OCI-M2 (cell line): Measurements from ENCODE around the gene ASB18.

Source experiments
- DNase-seq: peaks from one replicate; lab custom pipeline; 2025; ENCODE audit not compliant: unreplicated experiment; lab: John Stamatoyannopoulos, UW

The ASB18 gene

GRCh38 chr2:236242057-236242495 lies 22.1 kb downstream of the ASB18 start:
- DNase-seq, result no peak

DNA sequence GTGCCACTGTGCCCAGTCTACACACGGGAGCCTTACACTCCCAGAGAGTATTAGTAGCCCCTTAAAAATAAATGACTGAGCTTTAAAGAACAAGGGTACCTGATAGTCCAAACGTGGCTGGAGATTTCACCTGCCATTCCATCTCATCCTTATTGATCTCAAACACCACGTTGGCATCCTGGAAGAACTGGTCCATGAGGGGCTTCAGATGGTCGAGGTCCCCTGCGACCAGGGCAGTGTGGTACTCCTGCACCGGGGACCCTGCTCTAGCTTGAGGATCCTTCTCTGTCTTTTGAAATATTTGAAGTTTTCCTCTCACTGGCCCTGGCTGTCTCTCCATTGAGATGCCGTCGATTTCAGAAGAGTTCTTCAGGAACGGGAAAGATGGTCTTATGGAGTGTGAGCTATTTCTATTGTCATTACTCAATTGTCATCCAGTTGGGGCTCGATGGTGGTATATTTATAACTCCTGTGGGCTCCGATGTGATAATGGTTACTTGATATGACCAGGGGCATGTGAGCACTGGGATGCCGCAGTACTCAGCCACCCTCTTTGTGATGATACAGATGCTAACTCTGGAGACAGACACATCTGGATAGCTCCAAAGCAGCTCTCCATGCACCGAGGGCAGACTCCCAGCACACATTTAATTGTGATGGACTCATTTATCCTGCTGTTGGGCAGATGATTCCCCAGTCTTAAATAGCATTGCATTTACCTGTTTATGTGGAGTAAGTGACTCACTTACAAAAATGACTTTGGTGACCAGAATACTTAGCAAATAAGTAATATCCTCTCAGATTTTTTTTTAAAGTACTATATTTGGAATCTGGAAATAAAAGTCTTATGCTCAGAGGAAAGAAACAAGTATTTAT lies 22.8 kb downstream of the ASB18 start:
- no peak for DNase-seq

- DNase-seq, result no peak
These were observed 23.8 kb downstream of the ASB18 start for GRCh38 chr2:236240228-236240990.

DNA sequence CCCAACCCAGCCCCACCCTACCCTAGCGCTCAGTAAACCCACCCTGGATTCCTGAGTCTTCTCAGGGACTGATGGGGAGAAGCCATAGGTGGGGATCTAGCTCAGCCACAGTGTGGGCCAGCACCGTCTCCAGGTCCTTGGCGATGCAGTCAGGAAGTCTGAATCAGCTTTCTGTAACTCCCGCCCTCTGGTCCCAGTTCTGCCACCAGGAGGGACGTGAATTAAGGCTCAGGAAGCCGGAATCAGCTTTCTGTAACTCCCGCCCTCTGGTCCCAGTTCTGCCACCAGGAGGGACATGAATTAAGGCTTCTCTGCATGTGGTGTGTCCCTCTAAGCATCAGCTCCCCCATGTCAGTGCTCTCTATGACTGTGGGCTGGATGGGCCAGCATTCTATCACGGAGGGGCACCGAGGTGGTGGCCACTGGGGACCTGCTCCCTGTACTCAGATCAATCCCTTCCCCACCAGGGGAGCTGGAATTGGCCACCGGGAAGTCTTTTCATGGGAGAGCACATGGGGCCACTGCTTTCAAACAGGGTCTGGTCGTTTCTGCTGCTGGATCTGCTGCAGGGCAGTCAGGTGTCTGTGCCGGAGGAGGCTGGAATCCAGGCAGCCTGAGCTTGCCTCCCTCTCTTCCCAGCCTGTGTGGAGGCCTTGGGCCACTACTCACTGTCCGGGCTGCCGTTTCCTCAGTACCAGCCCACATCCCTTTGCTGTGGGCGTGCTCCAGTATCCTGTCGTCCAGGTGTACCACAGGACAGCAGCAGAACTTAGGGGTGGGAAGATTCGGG lies 24.7 kb downstream of the ASB18 start:
- DNase-seq, result no peak

DNA sequence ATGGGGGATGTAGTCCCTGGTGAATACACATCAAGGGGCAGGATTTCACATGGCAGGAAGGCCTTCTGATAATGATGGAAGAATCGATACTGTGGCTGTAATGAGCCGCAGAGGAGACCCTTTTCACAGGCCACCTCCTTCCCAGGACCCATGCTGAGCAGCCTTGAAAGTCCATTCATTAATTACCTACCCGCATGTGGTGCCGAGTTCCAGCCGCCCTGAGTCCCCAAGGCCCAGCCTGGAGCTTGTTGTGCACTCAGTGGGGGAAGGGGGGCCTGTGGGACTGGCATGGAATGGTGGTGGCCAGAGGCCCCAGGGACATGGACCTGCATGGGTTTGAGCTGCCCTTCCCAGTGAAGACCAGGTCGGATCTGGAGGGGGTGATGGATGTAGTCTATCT lies 25.5 kb downstream of the ASB18 start:
- DNase-seq, result no peak

DNA sequence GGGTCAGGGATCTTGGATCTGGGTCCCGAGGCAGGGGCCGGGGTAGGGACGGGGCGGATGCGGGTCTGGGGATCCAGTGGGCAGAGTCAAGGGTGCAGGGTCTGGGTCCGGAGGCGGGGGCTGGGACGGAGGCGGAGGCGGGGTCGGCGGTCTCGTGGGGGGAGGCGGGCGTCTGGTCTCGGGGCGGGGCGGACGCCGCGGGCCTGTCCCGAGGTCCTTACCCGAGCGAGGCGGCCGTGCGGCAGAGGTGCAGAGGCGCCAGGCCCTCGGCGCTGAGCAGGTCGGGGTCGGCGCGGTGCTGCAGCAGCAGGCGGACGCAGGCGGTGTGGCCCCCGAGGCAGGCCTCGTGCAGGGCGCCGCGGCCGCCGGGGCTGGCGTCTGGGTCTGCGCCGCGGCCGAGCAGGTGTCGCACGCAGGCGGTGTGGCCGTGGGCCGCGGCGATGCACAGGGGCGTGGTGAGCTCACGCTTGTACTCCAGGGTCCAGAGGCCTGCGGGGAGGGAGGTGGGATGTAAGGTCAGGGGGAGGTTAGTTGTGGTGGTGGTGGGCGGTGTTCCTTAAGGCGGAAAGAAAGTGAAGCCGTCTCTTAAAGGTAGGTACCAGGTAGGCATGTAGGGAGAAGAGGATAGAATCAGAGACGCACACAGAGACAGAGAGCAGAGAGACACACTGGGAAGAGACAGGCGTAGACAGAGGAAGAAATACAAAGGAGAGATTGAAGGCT lies 26.6 kb downstream of the ASB18 start:
- DNase-seq, result no peak

- no peak for DNase-seq
These were observed 27.4 kb downstream of the ASB18 start for GRCh38 chr2:236236559-236237452.

GRCh38 chr2:236229186-236229585 lies 35.0 kb downstream of the ASB18 start:
- DNase-seq, result no peak

GRCh38 chr2:236223675-236224074 lies 40.5 kb downstream of the ASB18 start:
- DNase-seq, result no peak

- no peak for DNase-seq
These were observed 42.4 kb downstream of the ASB18 start for GRCh38 chr2:236221798-236222197.

GRCh38 chr2:236219411-236219810 lies 44.8 kb downstream of the ASB18 start:
- no peak for DNase-seq

GRCh38 chr2:236217926-236218325 lies 46.3 kb downstream of the ASB18 start:
- DNase-seq, result no peak

GRCh38 chr2:236216711-236217110 lies 47.5 kb downstream of the ASB18 start:
- DNase-seq, result no peak

GRCh38 chr2:236215761-236216333 lies 48.4 kb downstream of the ASB18 start:
- DNase-seq, result no peak

- DNase-seq, result no peak
These were observed 49.0 kb downstream of the ASB18 start for GRCh38 chr2:236215196-236215595.

DNA sequence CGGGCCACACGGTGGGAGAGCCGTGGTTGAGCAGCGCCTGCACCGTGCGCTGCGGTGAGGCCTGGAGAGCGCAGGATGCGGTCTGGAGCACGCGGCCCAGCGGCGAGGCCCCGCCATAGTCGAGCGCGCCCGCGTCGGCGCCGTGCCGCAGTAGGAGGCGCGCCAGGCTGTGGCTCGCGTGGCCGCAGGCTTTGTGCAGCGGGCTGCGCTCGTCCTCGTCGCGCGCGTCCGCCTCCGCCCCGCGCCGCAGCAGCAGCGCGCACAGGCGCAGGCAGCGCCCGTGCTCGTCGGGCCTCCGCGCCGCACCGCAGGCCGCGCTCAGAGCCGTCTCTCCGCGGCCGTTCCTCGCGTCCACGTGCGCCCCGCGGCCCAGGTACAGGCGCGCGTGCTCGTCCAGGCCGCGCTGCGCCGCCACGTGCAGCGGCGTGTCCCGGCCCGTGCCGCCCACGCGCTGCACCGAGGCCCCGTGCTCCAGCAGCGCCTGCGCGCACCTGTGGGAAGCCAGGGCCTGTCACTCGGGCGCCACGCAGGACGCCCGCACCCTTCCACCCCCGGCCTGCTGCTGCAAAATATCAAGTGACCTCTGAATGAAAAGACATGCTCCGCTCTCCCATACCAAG lies 49.7 kb downstream of the ASB18 start:
- DNase-seq, result no peak

DNA sequence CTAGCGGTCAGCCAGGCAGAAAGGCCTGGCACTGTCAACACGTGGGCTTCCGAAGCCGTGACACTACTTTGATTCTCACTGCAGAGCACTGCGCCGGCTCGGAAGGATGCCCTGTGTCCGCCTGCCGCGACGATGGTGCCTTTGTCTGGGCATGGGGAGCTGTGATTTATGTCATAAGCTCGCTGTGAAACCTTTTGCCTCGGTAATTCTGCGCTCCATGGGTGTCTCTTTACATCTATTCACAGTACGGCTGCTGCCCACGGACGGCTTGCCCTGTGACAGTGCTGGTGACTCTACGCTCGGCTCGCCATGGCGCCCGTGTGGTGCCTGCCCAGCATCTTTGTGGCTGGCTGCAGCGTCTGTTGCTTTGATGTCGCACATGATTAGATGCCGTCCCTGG lies 52.9 kb downstream of the ASB18 start:
- DNase-seq, result no peak

DNA sequence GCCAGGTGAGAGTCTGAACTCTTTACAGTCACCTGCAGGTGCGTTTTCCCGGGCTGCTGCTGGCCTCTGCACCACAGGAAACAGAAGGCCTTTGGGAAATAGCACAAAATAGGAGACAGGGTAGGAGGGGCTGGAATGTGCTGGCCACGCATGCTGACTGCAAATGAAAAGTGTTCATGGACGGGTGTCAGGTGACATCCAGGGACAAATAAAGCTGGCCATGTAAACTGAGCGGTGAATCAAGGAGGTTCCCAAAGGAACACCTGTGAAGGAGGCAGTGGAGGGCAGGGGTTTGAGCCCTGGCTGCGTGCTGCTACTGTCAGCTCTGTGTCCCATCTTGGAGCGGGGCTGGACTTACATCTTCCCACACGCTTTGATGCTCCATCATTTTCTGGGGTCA lies 53.7 kb downstream of the ASB18 start:
- no peak for DNase-seq

GRCh38 chr2:236209996-236210395 lies 54.2 kb downstream of the ASB18 start:
- no peak for DNase-seq
